ENCODE measurements around the gene REX1BD. TPM values are rescaled to one million over a fixed set of nuclear protein-coding genes. Genes with fewer than 3 reads are reported as not detected.

The REX1BD gene
- polyA plus RNA-seq, 3 donors: 83.7 to 141 (median 122) TPM

- peaks cover 75 to 85% of the 10 kb centered on the region in 2 donors for H3K27me3 ChIP-seq (ENCODE audit: control insufficient read depth in 2 of 2, insufficient read depth in 2 of 2, low read length in 2 of 2)
- peaks cover 3% of the 10 kb centered on the region in 2 donors for H3K36me3 Mint-ChIP-seq
- no peak overlapping the region for H2AFZ ChIP-seq (ENCODE audit: insufficient read depth, low read depth, low read length, poor library complexity, severe bottlenecking)
- TF ChIP-seq CTCF (IDR thresholded peaks at IDR 0.05): no peak
- peaks cover 12% of the 10 kb centered on the region for H3K4me1 Mint-ChIP-seq
- no peak overlapping the region for H3K9ac ChIP-seq (ENCODE audit: insufficient read depth, low read length, poor library complexity, severe bottlenecking)
- H3K36me3 ChIP-seq (replicated peaks in 1 of 2; ENCODE audit: control insufficient read depth in 1 of 2, insufficient read depth in 2 of 2, low read length in 2 of 2): no peaks in the 10 kb centered on the region
- no peak for DNase-seq
- intact Hi-C loops (cut with micrococcal nuclease): no loop called here
- H3K9me3 ChIP-seq (replicated peaks in 1 of 2; ENCODE audit: control insufficient read depth in 1 of 2, insufficient read depth in 1 of 2, low read length in 2 of 2): peaks cover 0 to 36% of the 10 kb centered on the region in 2 donors
- H3K27ac Mint-ChIP-seq: no peak overlapping the region
- H3K27ac ChIP-seq (ENCODE audit: low read depth in 1 of 2, low read length in 2 of 2): no peak overlapping the region
- peaks cover 0 to 9% of the 10 kb centered on the region in 2 donors for H3K4me1 ChIP-seq (ENCODE audit: control insufficient read depth in 1 of 2, insufficient read depth in 2 of 2, low read length in 2 of 2)
- peaks cover 0 to 29% (median 14%) of the 10 kb centered on the region in 7 donors for H3K9me3 Mint-ChIP-seq
- H3K27me3 Mint-ChIP-seq (ENCODE audit: low read depth in 3 of 3): peaks cover 80 to 94% (median 85%) of the 10 kb centered on the region in 3 donors
- H3K4me2 ChIP-seq (replicated peaks; ENCODE audit: extremely low read depth, low read length, poor library complexity, severe bottlenecking): no peak overlapping the region
- no peaks in the 10 kb centered on the region for H4K20me1 ChIP-seq (ENCODE audit: insufficient read depth, low read length)
- 1% methylated on average over 20 of the region's 45 CpGs for WGBS (ENCODE audit: insufficient coverage)
- H3K79me2 ChIP-seq (ENCODE audit: insufficient read depth, low read length): no peaks in the 10 kb centered on the region
- H3K4me3 Mint-ChIP-seq: peak overlapping the region in 1 of 2 donors; percentile 90
- H3K4me3 ChIP-seq (replicated peaks in 1 of 3; ENCODE audit: low read depth in 2 of 3, low read length in 3 of 3): no peak overlapping the region
Measured at GRCh38 chr19:18610556-18611326, 22.1 kb downstream of the REX1BD start.

GRCh38 chr19:18611327-18612050, 22.9 kb downstream of the REX1BD start:
- H2AFZ ChIP-seq (ENCODE audit: insufficient read depth, low read depth, low read length, poor library complexity, severe bottlenecking): no peak overlapping the region
- DNase-seq: no peak
- no peak overlapping the region for H3K9ac ChIP-seq (ENCODE audit: insufficient read depth, low read length, poor library complexity, severe bottlenecking)
- H3K9me3 ChIP-seq (replicated peaks in 1 of 2; ENCODE audit: control insufficient read depth in 1 of 2, insufficient read depth in 1 of 2, low read length in 2 of 2): peaks cover 0 to 36% of the 10 kb centered on the region in 2 donors
- no peaks in the 10 kb centered on the region for H4K20me1 ChIP-seq (ENCODE audit: insufficient read depth, low read length)
- peaks cover 0 to 9% of the 10 kb centered on the region in 2 donors for H3K4me1 ChIP-seq (ENCODE audit: control insufficient read depth in 1 of 2, insufficient read depth in 2 of 2, low read length in 2 of 2)
- no peaks in the 10 kb centered on the region for H3K79me2 ChIP-seq (ENCODE audit: insufficient read depth, low read length)
- Mint-ChIP-seq H3K27ac (no peak overlapping the region), H3K9me3 (peaks cover 0 to 29% (median 14%) of the 10 kb centered on the region in 7 donors), H3K36me3 (peaks cover 3% of the 10 kb centered on the region in 2 donors), H3K4me1 (peaks cover 12% of the 10 kb centered on the region), H3K27me3 (ENCODE audit: low read depth in 3 of 3) (peaks cover 86 to 96% (median 92%) of the 10 kb centered on the region in 3 donors), H3K4me3 (peak overlapping the region in 1 of 2 donors; percentile 90)
- H3K36me3 ChIP-seq (replicated peaks in 1 of 2; ENCODE audit: control insufficient read depth in 1 of 2, insufficient read depth in 2 of 2, low read length in 2 of 2): no peaks in the 10 kb centered on the region
- 1% methylated on average over 40 of the region's 62 CpGs for WGBS (ENCODE audit: insufficient coverage)
- no peak overlapping the region for H3K4me3 ChIP-seq (replicated peaks in 1 of 3; ENCODE audit: low read depth in 2 of 3, low read length in 3 of 3)
- intact Hi-C loops (cut with micrococcal nuclease): no loop called here
- H3K27me3 ChIP-seq (ENCODE audit: control insufficient read depth in 2 of 2, insufficient read depth in 2 of 2, low read length in 2 of 2): peaks cover 72 to 89% of the 10 kb centered on the region in 2 donors
- no peak overlapping the region for H3K4me2 ChIP-seq (replicated peaks; ENCODE audit: extremely low read depth, low read length, poor library complexity, severe bottlenecking)
- H3K27ac ChIP-seq (ENCODE audit: low read depth in 1 of 2, low read length in 2 of 2): no peak overlapping the region
- no peak for TF ChIP-seq CTCF (IDR thresholded peaks at IDR 0.05)

Measured in CD14-positive monocyte (primary cell).